ENCODE results near the gene FOXI1. TPM values are rescaled to one million over a fixed set of nuclear protein-coding genes. Genes with fewer than 3 reads are reported as not detected.

The FOXI1 gene
- polyA plus RNA-seq, 3 donors, result not detected

- Mint-ChIP-seq H3K27me3 (ENCODE audit: low read depth in 3 of 3) (peaks cover 9 to 20% (median 12%) of the 10 kb centered on the region in 3 donors), H3K4me3 (no peak overlapping the region), H3K36me3 (no peaks in the 10 kb centered on the region), H3K9me3 (peaks cover 0 to 2% (median 0%) of the 10 kb centered on the region in 7 donors), H3K27ac (no peak overlapping the region), H3K4me1 (peaks cover 38% of the 10 kb centered on the region)
- Histone ChIP-seq H3K9ac (ENCODE audit: insufficient read depth, low read length, poor library complexity, severe bottlenecking) (no peak overlapping the region), H3K27me3 (ENCODE audit: control insufficient read depth in 2 of 2, insufficient read depth in 2 of 2, low read length in 2 of 2) (no peaks in the 10 kb centered on the region), H3K4me2 (replicated peaks; ENCODE audit: extremely low read depth, low read length, poor library complexity, severe bottlenecking) (no peak overlapping the region), H4K20me1 (ENCODE audit: insufficient read depth, low read length) (no peaks in the 10 kb centered on the region), H3K9me3 (replicated peaks in 1 of 2; ENCODE audit: control insufficient read depth in 1 of 2, insufficient read depth in 1 of 2, low read length in 2 of 2) (no peaks in the 10 kb centered on the region), H3K4me1 (ENCODE audit: control insufficient read depth in 1 of 2, insufficient read depth in 2 of 2, low read length in 2 of 2) (peaks cover 32 to 37% of the 10 kb centered on the region in 2 donors), H3K36me3 (replicated peaks in 1 of 2; ENCODE audit: control insufficient read depth in 1 of 2, insufficient read depth in 2 of 2, low read length in 2 of 2) (no peaks in the 10 kb centered on the region), H3K27ac (ENCODE audit: low read depth in 1 of 2, low read length in 2 of 2) (no peak overlapping the region), H3K79me2 (ENCODE audit: insufficient read depth, low read length) (no peaks in the 10 kb centered on the region), H2AFZ (ENCODE audit: insufficient read depth, low read depth, low read length, poor library complexity, severe bottlenecking) (no peak overlapping the region), H3K4me3 (replicated peaks in 1 of 3; ENCODE audit: low read depth in 2 of 3, low read length in 3 of 3) (no peak overlapping the region)
- no peak for DNase-seq
- intact Hi-C loops (cut with micrococcal nuclease), result loop anchor here (10.0 kb wide), 2 partner anchors 235 to 305 kb away; no protein-coding TSS in a partner anchor
- no peak for TF ChIP-seq CTCF (IDR thresholded peaks at IDR 0.05)
- 100% methylated on average over 1 of the region's 7 CpGs for WGBS (ENCODE audit: insufficient coverage)
Measured at GRCh38 chr5:170109059-170110031, 3.6 kb downstream of the FOXI1 start.

GRCh38 chr5:170110403-170111087 is 4.8 kb downstream of the FOXI1 start:
- Mint-ChIP-seq H3K4me3 (no peak overlapping the region), H3K27me3 (ENCODE audit: low read depth in 3 of 3) (peaks cover 2 to 13% (median 9%) of the 10 kb centered on the region in 3 donors), H3K36me3 (no peaks in the 10 kb centered on the region), H3K27ac (peak overlapping the region in 1 of 7 donors; percentile 36), H3K4me1 (peaks cover 38% of the 10 kb centered on the region), H3K9me3 (peaks cover 0 to 2% (median 0%) of the 10 kb centered on the region in 7 donors)
- intact Hi-C loops (cut with micrococcal nuclease), result no loop called here
- no peaks in the 10 kb centered on the region for H3K9me3 ChIP-seq (replicated peaks in 1 of 2; ENCODE audit: control insufficient read depth in 1 of 2, insufficient read depth in 1 of 2, low read length in 2 of 2)
- H4K20me1 ChIP-seq (ENCODE audit: insufficient read depth, low read length), result no peaks in the 10 kb centered on the region
- DNase-seq, result no peak
- H3K4me2 ChIP-seq (replicated peaks; ENCODE audit: extremely low read depth, low read length, poor library complexity, severe bottlenecking), result no peak overlapping the region
- no peak overlapping the region for H3K4me3 ChIP-seq (replicated peaks in 1 of 3; ENCODE audit: low read depth in 2 of 3, low read length in 3 of 3)
- H3K79me2 ChIP-seq (ENCODE audit: insufficient read depth, low read length), result no peaks in the 10 kb centered on the region
- H3K4me1 ChIP-seq (ENCODE audit: control insufficient read depth in 1 of 2, insufficient read depth in 2 of 2, low read length in 2 of 2), result peaks cover 32 to 37% of the 10 kb centered on the region in 2 donors
- no peak overlapping the region for H2AFZ ChIP-seq (ENCODE audit: insufficient read depth, low read depth, low read length, poor library complexity, severe bottlenecking)
- WGBS (ENCODE audit: insufficient coverage), result 100% methylated on average over 1 of the region's 3 CpGs
- H3K9ac ChIP-seq (ENCODE audit: insufficient read depth, low read length, poor library complexity, severe bottlenecking), result no peak overlapping the region
- no peaks in the 10 kb centered on the region for H3K27me3 ChIP-seq (ENCODE audit: control insufficient read depth in 2 of 2, insufficient read depth in 2 of 2, low read length in 2 of 2)
- H3K27ac ChIP-seq (ENCODE audit: low read depth in 1 of 2, low read length in 2 of 2), result no peak overlapping the region
- H3K36me3 ChIP-seq (replicated peaks in 1 of 2; ENCODE audit: control insufficient read depth in 1 of 2, insufficient read depth in 2 of 2, low read length in 2 of 2), result no peaks in the 10 kb centered on the region
- no peak for TF ChIP-seq CTCF (IDR thresholded peaks at IDR 0.05)
